ENCODE data around the gene NLGN4Y.

- TF ChIP-seq CTCF (IDR thresholded peaks at IDR 0.05; ENCODE audit: low read depth, low read length, missing input control) (no peak), REST (IDR thresholded peaks at IDR 0.05) (no peak), ZBTB33 (IDR thresholded peaks at IDR 0.05) (no peak), YY1 (IDR thresholded peaks at IDR 0.05) (no peak), ATF3 (IDR thresholded peaks at IDR 0.05) (no peak), JUND (IDR thresholded peaks at IDR 0.05) (no peak), TAF1 (conservative IDR thresholded peaks at IDR 0.05) (no peak)
These were observed 19.7 kb upstream of the NLGN4Y start for GRCh38 chrY:14504592-14504991.

All from liver (tissue), 3 donors.